ENCODE data around the gene ZNF573. TPM values are rescaled to one million over a fixed set of nuclear protein-coding genes. Genes with fewer than 3 reads are reported as not detected.

The ZNF573 gene
- total and polyA plus RNA-seq, 10 donors: 0.50 to 23.4 (median 17.0) TPM

- 90 to 96% (median 92%) methylated on average over 7 of the region's 7 CpGs for WGBS, 5 donors
- no peaks in the 10 kb centered on the region for H3K4me1 ChIP-seq
- peaks cover 0 to 93% (median 59%) of the 10 kb centered on the region in 8 donors for H3K9me3 ChIP-seq
- no peak for DNase-seq
- no peak for TF ChIP-seq CTCF (IDR thresholded peaks at IDR 0.05 in 8 of 11, conservative IDR thresholded peaks at IDR 0.05 in 3 of 11)
- TF ChIP-seq POLR2A (IDR thresholded peaks at IDR 0.05): no peak
- TF ChIP-seq POLR2AphosphoS5 (IDR thresholded peaks at IDR 0.05): no peak
- H3K27ac ChIP-seq: no peak overlapping the region
- intact Hi-C loops (cut with DNase I; ENCODE audit: low total_unique reads): no loop called here
- no peaks in the 10 kb centered on the region for H3K27me3 ChIP-seq (replicated peaks in 1 of 7)
- H3K36me3 ChIP-seq: peaks cover 3 to 99% (median 40%) of the 10 kb centered on the region in 6 donors
- no peak overlapping the region for H3K4me3 ChIP-seq
These were observed 73.3 kb downstream of the ZNF573 start for GRCh38 chr19:37706052-37706605.

DNA sequence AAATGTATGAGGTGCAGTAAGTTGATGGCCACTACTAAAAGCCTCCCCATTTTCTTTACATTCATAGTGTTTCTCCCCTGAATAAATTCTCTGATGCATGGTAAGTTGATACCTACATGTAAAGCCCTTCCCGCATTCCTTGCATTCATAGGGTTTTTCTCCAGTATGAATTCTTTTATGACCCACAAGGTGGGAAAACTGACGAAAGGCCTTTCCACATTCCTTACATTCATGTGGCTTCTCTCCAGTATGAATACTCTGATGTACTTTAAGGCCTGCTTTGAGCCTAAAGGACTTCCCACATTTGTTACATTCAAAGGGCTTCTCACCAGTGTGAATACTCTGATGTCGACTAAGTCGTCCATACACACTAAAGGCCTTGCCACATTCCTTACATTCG, 80.3 kb downstream of the ZNF573 start:
- DNase-seq: no peak
- 90 to 98% (median 95%) methylated on average over 5 of the region's 5 CpGs for WGBS, 5 donors
- H3K36me3 ChIP-seq: peaks cover 0 to 75% (median 25%) of the 10 kb centered on the region in 6 donors
- no peak overlapping the region for H3K27ac ChIP-seq
- H3K9me3 ChIP-seq: peaks cover 0 to 96% (median 83%) of the 10 kb centered on the region in 8 donors
- no peaks in the 10 kb centered on the region for H3K4me1 ChIP-seq
- H3K27me3 ChIP-seq (replicated peaks in 1 of 7): no peaks in the 10 kb centered on the region
- H3K4me3 ChIP-seq: no peak overlapping the region
- intact Hi-C loops (cut with DNase I; ENCODE audit: low total_unique reads): no loop called here
- no peak for TF ChIP-seq CTCF (IDR thresholded peaks at IDR 0.05 in 8 of 11, conservative IDR thresholded peaks at IDR 0.05 in 3 of 11)
- no peak for TF ChIP-seq POLR2AphosphoS5 (IDR thresholded peaks at IDR 0.05)
- no peak for TF ChIP-seq POLR2A (IDR thresholded peaks at IDR 0.05)

DNA sequence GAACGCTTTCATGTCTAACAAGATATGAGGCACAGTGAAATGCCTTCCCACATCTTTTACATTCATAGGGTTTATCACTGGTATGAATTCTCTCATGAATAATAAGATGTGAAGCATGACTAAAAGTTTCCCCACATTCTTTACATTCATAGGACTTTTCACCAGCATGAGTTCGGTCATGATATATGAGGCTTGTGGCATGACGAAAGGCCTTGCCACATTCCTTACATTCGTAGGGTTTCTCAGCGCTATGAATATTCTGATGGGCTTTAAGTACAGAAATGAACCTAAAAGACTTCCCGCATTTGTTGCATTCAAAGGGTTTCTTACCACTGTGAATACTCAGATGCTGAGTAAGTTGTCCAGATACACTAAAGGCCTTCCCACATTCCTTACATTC, 81.2 kb downstream of the ZNF573 start:
- H3K27ac ChIP-seq: no peak overlapping the region
- no peaks in the 10 kb centered on the region for H3K27me3 ChIP-seq (replicated peaks in 1 of 7)
- H3K4me1 ChIP-seq: no peaks in the 10 kb centered on the region
- peaks cover 0 to 92% (median 79%) of the 10 kb centered on the region in 8 donors for H3K9me3 ChIP-seq
- WGBS, 5 donors: 94 to 98% (median 97%) methylated on average over 6 of the region's 6 CpGs
- intact Hi-C loops (cut with DNase I; ENCODE audit: low total_unique reads): no loop called here
- TF ChIP-seq CTCF (IDR thresholded peaks at IDR 0.05 in 8 of 11, conservative IDR thresholded peaks at IDR 0.05 in 3 of 11) (no peak), POLR2AphosphoS5 (IDR thresholded peaks at IDR 0.05) (no peak), POLR2A (IDR thresholded peaks at IDR 0.05) (no peak)
- no peak for DNase-seq
- H3K36me3 ChIP-seq: peaks cover 0 to 67% (median 25%) of the 10 kb centered on the region in 6 donors
- H3K4me3 ChIP-seq: no peak overlapping the region

- Histone ChIP-seq H3K27ac (no peak overlapping the region), H3K4me1 (peaks cover 4 to 26% (median 15%) of the 10 kb centered on the region in 6 donors), H3K4me3 (no peak overlapping the region), H3K36me3 (peaks cover 0 to 40% (median 25%) of the 10 kb centered on the region in 6 donors), H3K27me3 (replicated peaks in 1 of 7) (no peaks in the 10 kb centered on the region), H3K9me3 (peaks cover 0 to 73% (median 58%) of the 10 kb centered on the region in 8 donors)
- no peak for DNase-seq
- TF ChIP-seq CTCF (IDR thresholded peaks at IDR 0.05 in 8 of 11, conservative IDR thresholded peaks at IDR 0.05 in 3 of 11) (no peak), POLR2AphosphoS5 (IDR thresholded peaks at IDR 0.05) (no peak), POLR2A (IDR thresholded peaks at IDR 0.05) (no peak)
- intact Hi-C loops (cut with DNase I; ENCODE audit: low total_unique reads): no loop called here
- WGBS, 5 donors: 84 to 90% (median 88%) methylated on average over 3 of the region's 3 CpGs
These were observed 84.1 kb downstream of the ZNF573 start for GRCh38 chr19:37695144-37695899.
